ENCODE data around the gene CYBC1.

Gene CYBC1

DNA sequence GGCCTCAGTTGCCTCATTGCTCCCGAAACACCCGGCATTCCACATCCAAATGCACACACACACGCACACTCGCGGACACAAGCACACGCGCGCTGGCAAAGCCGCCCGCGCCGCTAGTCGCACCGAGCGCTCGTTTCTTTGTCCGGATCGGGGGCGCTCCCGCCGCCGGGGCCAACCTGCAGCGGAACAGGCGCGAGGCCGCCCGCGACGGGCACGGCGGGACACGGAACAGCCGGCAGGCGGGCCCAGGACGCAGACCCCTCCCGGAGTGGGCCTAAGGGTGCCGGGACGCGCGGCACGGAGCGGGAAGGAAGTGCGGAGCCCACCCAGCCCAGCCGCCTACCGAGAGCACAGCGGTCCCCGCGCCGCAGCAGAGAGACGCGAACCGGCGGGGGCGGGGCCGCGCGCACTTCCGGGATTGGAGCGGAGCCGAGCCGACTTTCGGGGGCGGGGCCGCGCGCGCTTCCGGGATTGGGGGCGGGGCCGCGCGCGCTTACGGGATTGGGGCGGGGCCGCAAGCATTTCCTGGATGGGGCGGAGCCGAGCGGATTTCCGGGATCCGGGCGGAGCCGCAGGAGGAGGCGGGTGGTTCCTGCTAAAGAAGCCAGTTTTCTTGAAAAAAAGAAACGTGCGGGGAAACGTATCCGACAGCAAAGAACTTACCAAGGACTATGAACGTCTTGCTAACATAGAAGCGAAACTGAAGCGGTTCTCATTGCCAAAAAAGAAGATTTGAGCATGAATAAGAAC is at the start of gene CYBC1:
TSS of gene CYBC1 (minus strand) at position 396 of the 750 bp plus-strand sequence. CDS start 1,498 bp downstream, outside the sequence.
- no peak for TF ChIP-seq CTCF (IDR thresholded peaks at IDR 0.05; ENCODE audit: borderline replicate concordance, control extremely low read depth, extremely low read depth, insufficient read depth, missing control alignments)
- peak; percentile 92 for DNase-seq (ENCODE audit: low spot score)
- in situ Hi-C loops (cut with MboI; ENCODE audit: low sequenced_read_pairs, unreplicated experiment), result no loop called here

GRCh38 chr17:82497483-82498405 is 47.2 kb upstream of the CYBC1 start:
- no peak for TF ChIP-seq CTCF (IDR thresholded peaks at IDR 0.05; ENCODE audit: borderline replicate concordance, control extremely low read depth, extremely low read depth, insufficient read depth, missing control alignments)
- DNase-seq (ENCODE audit: low spot score), result peak; percentile 60
- in situ Hi-C loops (cut with MboI; ENCODE audit: low sequenced_read_pairs, unreplicated experiment), result no loop called here

- DNase-seq (ENCODE audit: low spot score), result peak; percentile 93
- TF ChIP-seq CTCF (IDR thresholded peaks at IDR 0.05; ENCODE audit: borderline replicate concordance, control extremely low read depth, extremely low read depth, insufficient read depth, missing control alignments), result no peak
- in situ Hi-C loops (cut with MboI; ENCODE audit: low sequenced_read_pairs, unreplicated experiment), result no loop called here
These were observed 46.2 kb upstream of the CYBC1 start for GRCh38 chr17:82496529-82497434.

GRCh38 chr17:82495844-82496528 is 45.4 kb upstream of the CYBC1 start:
- DNase-seq (ENCODE audit: low spot score), result no peak
- TF ChIP-seq CTCF (IDR thresholded peaks at IDR 0.05; ENCODE audit: borderline replicate concordance, control extremely low read depth, extremely low read depth, insufficient read depth, missing control alignments), result no peak
- in situ Hi-C loops (cut with MboI; ENCODE audit: low sequenced_read_pairs, unreplicated experiment), result no loop called here

- peak; percentile 91 for DNase-seq (ENCODE audit: low spot score)
- TF ChIP-seq CTCF (IDR thresholded peaks at IDR 0.05; ENCODE audit: borderline replicate concordance, control extremely low read depth, extremely low read depth, insufficient read depth, missing control alignments), result peak; percentile 88
- in situ Hi-C loops (cut with MboI; ENCODE audit: low sequenced_read_pairs, unreplicated experiment), result no loop called here
These were observed 43.9 kb upstream of the CYBC1 start for GRCh38 chr17:82494236-82495055.

Measured in GM13976 (cell line).